GM23338 (cell line): ENCODE results near the gene SDHA. TPM values are rescaled to one million over a fixed set of nuclear protein-coding genes. Genes with fewer than 3 reads are reported as not detected.

Source experiments
- ATAC-seq: fragments of 200-7000 bp; cut with Tn5 transposase; 3 replicates; pipeline ENCODE4 v1.9.1; 2020
- DNase-seq: peaks from one replicate; pipeline ENCODE4 v3.0.0-alpha.2; 2015; ENCODE audit warnings: low spot score
- H2AFZ ChIP-seq: fragments of 200-600 bp; sonication (generic); 2 replicates; pipeline ENCODE4 v1.8.0; 2016; ENCODE audit warnings: antibody characterized with exemption, mild to moderate bottlenecking, moderate library complexity
- H3F3A ChIP-seq: fragments of 200-600 bp; sonication (generic); replicated peaks from 2 replicates; pipeline ENCODE4 v1.8.0; 2017; ENCODE audit warnings: antibody characterized with exemption, mixed run types, low read depth
- H3K27ac ChIP-seq: fragments of 200-600 bp; sonication (generic); 2 replicates; pipeline ENCODE4 v1.6.1; 2016; ENCODE audit warnings: low read depth
- H3K27me3 ChIP-seq: fragments of 200-600 bp; sonication (generic); 2 replicates; pipeline ENCODE4 v1.8.0; 2016; ENCODE audit warnings: mild to moderate bottlenecking, mixed run types, moderate library complexity; ENCODE audit not compliant: insufficient read depth
- H3K36me3 ChIP-seq: fragments of 200-600 bp; sonication (generic); 2 replicates; pipeline ENCODE4 v1.8.0; 2016; ENCODE audit warnings: mild to moderate bottlenecking; ENCODE audit not compliant: insufficient read depth
- H3K4me1 ChIP-seq: fragments of 200-600 bp; sonication (generic); 2 replicates; pipeline ENCODE4 v1.8.0; 2016; ENCODE audit warnings: mild to moderate bottlenecking, moderate library complexity; ENCODE audit not compliant: insufficient read depth
- H3K4me2 ChIP-seq: fragments of 200-600 bp; sonication (generic); 2 replicates; pipeline ENCODE4 v1.7.1; 2017; ENCODE audit warnings: mixed run types
- H3K4me3 ChIP-seq: fragments of 200-600 bp; sonication (generic); 2 replicates; pipeline ENCODE4 v1.6.1; 2016; ENCODE audit warnings: mixed run types
- H3K79me2 ChIP-seq: fragments of 200-600 bp; sonication (generic); replicated peaks from 2 replicates; pipeline ENCODE4 v1.8.0; 2017; ENCODE audit warnings: mild to moderate bottlenecking; ENCODE audit not compliant: insufficient read depth
- H3K9me2 ChIP-seq: fragments of 200-600 bp; sonication (generic); 2 replicates; pipeline ENCODE4 v1.8.0; 2017; ENCODE audit not compliant: insufficient read depth
- H4K20me1 ChIP-seq: fragments of 200-600 bp; sonication (generic); replicated peaks from 2 replicates; pipeline ENCODE4 v1.8.0; 2017; ENCODE audit warnings: mild to moderate bottlenecking; ENCODE audit not compliant: insufficient read depth
- H3K27ac Mint-ChIP-seq: 2 replicates; pipeline ENCODE4 v1.8.0; 2020; ENCODE audit warnings: inconsistent platforms, mild to moderate bottlenecking, moderate library complexity, mixed read lengths
- H3K27me3 Mint-ChIP-seq: 3 replicates; pipeline ENCODE4 v1.8.0; 2022; ENCODE audit warnings: low read depth, mild to moderate bottlenecking, moderate library complexity, mixed read lengths, inconsistent platforms; ENCODE audit not compliant: insufficient read depth, poor library complexity
- H3K36me3 Mint-ChIP-seq: 3 replicates; pipeline ENCODE4 v1.8.0; 2021; ENCODE audit warnings: low read depth, mild to moderate bottlenecking, inconsistent platforms, moderate library complexity, mixed read lengths
- H3K4me1 Mint-ChIP-seq: 3 replicates; pipeline ENCODE4 v1.8.0; 2020; ENCODE audit warnings: mild to moderate bottlenecking, inconsistent platforms, mixed read lengths
- H3K4me3 Mint-ChIP-seq: 3 replicates; pipeline ENCODE4 v1.8.0; 2021; ENCODE audit warnings: moderate library complexity, mild to moderate bottlenecking, inconsistent platforms, mixed read lengths
- H3K9me3 Mint-ChIP-seq: 3 replicates; pipeline ENCODE4 v1.8.0; 2020; ENCODE audit warnings: moderate library complexity, mild to moderate bottlenecking, inconsistent platforms, mixed read lengths
- CREB1 ChIP-seq: fragments of 250-450 bp; sonication (Bioruptor Pico); IDR thresholded peaks from 2 replicates; pipeline ENCODE4 v1.5.0; 2020; ENCODE audit warnings: low read depth, mild to moderate bottlenecking, moderate library complexity
- ETS1 ChIP-seq: IDR thresholded peaks from 2 replicates; pipeline ENCODE4 v1.6.1; 2016; ENCODE audit warnings: antibody characterized with exemption
- EZH2 ChIP-seq: fragments of 200-600 bp; sonication (generic); IDR thresholded peaks from one replicate; pipeline ENCODE4 v1.8.0; 2017; ENCODE audit warnings: antibody characterized with exemption, mild to moderate bottlenecking, low read depth; ENCODE audit not compliant: unreplicated experiment
- JUNB ChIP-seq: IDR thresholded peaks from one replicate; pipeline ENCODE4 v1.6.1; 2016; ENCODE audit warnings: antibody characterized with exemption; ENCODE audit not compliant: unreplicated experiment
- NANOG ChIP-seq: IDR thresholded peaks from 2 replicates; pipeline ENCODE4 v1.6.1; 2016; ENCODE audit warnings: antibody characterized with exemption, borderline replicate concordance
- POLR2AphosphoS5 ChIP-seq: IDR thresholded peaks from 2 replicates; pipeline ENCODE4 v1.6.1; 2016; ENCODE audit warnings: antibody characterized with exemption, low read depth
- STAT1 ChIP-seq: IDR thresholded peaks from one replicate; pipeline ENCODE4 v1.6.1; 2016; ENCODE audit warnings: antibody characterized with exemption; ENCODE audit not compliant: unreplicated experiment
- ZNF114 ChIP-seq: fragments of 250-450 bp; sonication (Bioruptor Pico); IDR thresholded peaks from 2 replicates; pipeline ENCODE4 v1.5.0; 2020; ENCODE audit warnings: mild to moderate bottlenecking, moderate library complexity
- ZNF331 ChIP-seq: fragments of 250-450 bp; sonication (Bioruptor Pico); IDR thresholded peaks from 2 replicates; pipeline ENCODE4 v1.5.0; 2020; ENCODE audit warnings: low read depth, mild to moderate bottlenecking, moderate library complexity
- ZNF462 ChIP-seq: fragments of 250-450 bp; sonication (Bioruptor Pico); IDR thresholded peaks from 2 replicates; pipeline ENCODE4 v1.5.0; 2020; ENCODE audit warnings: mild to moderate bottlenecking, moderate library complexity
- polyA plus RNA-seq: library from polyadenylated mRNA; unstranded; fragments of >200 nt; fragmentation: Nextera tagmentation; extraction: Ambion mirVana; gene quantifications from 2 replicates; pipeline ENCODE4 v1.2.1, GENCODE V29; 2016
- total RNA-seq: library from RNA; depleted of rRNA; stranded (reverse); fragments of >200 nt; shearing (Covaris generic); gene quantifications from 2 replicates; pipeline ENCODE4 v1.2.3, GENCODE V29; 2014
- TF ChIP-seq, protein P1 (sequence below): IDR thresholded peaks from one replicate; pipeline ENCODE4 v1.6.1; 2018; ENCODE audit warnings: antibody characterized with exemption; ENCODE audit not compliant: unreplicated experiment

Gene SDHA
- total and polyA plus RNA-seq, 2 experiments from 2014 or later, result 62.2 to 70.6 TPM

GRCh38 chr5:192970-193831, 24.9 kb upstream of the SDHA start (continued):
- no peak for TF ChIP-seq ZNF462
- TF ChIP-seq ZNF114 (CRISPR knock-in tag), result no peak
- TF ChIP-seq NANOG, result no peak
- TF ChIP-seq CREB1, result no peak
- TF ChIP-seq ETS1, result no peak

DNA sequence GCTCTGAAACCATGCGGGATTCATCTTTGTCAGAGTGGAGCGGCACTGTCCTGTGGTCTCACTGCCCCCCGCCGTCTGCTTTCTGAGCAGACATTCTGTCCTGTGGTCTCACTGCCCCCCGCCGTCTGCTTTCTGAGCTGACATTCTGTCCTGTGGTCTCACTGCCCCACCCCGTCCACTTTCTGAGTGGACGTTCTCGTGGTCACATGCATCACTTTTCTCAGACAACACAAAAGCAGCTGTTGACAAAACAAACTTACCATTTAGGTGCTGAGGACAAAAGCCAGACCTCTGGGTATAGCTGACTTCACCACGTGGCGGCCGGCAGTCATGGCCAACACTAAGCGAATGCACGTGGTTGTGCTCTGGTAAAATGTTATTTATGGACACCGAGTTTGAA, 24.0 kb upstream of the SDHA start:
- Histone ChIP-seq H2AFZ (no peak overlapping the region), H3K79me2 (no peaks in the 10 kb centered on the region), H3K4me1 (no peaks in the 10 kb centered on the region), H3K4me2 (no peak overlapping the region), H3K27me3 (no peaks in the 10 kb centered on the region), H3K36me3 (no peaks in the 10 kb centered on the region), H3K4me3 (no peak overlapping the region), H3K27ac (no peak overlapping the region), H3F3A (no peaks in the 10 kb centered on the region), H4K20me1 (no peaks in the 10 kb centered on the region), H3K9me2 (no peaks in the 10 kb centered on the region)
- no peak overlapping the region for H3K27ac Mint-ChIP-seq
- H3K4me1 Mint-ChIP-seq, result peaks cover 7% of the 10 kb centered on the region; the same call in 2 of the 3 replicates
- no peaks in the 10 kb centered on the region; the same call in 2 of the 3 replicates for H3K36me3 Mint-ChIP-seq
- H3K27me3 Mint-ChIP-seq, result peaks cover 13% of the 10 kb centered on the region
- no peak overlapping the region for H3K4me3 Mint-ChIP-seq
- no peak for DNase-seq
- ATAC-seq, result no peak
- H3K9me3 Mint-ChIP-seq, result no peaks in the 10 kb centered on the region
- TF ChIP-seq, protein P1, sequence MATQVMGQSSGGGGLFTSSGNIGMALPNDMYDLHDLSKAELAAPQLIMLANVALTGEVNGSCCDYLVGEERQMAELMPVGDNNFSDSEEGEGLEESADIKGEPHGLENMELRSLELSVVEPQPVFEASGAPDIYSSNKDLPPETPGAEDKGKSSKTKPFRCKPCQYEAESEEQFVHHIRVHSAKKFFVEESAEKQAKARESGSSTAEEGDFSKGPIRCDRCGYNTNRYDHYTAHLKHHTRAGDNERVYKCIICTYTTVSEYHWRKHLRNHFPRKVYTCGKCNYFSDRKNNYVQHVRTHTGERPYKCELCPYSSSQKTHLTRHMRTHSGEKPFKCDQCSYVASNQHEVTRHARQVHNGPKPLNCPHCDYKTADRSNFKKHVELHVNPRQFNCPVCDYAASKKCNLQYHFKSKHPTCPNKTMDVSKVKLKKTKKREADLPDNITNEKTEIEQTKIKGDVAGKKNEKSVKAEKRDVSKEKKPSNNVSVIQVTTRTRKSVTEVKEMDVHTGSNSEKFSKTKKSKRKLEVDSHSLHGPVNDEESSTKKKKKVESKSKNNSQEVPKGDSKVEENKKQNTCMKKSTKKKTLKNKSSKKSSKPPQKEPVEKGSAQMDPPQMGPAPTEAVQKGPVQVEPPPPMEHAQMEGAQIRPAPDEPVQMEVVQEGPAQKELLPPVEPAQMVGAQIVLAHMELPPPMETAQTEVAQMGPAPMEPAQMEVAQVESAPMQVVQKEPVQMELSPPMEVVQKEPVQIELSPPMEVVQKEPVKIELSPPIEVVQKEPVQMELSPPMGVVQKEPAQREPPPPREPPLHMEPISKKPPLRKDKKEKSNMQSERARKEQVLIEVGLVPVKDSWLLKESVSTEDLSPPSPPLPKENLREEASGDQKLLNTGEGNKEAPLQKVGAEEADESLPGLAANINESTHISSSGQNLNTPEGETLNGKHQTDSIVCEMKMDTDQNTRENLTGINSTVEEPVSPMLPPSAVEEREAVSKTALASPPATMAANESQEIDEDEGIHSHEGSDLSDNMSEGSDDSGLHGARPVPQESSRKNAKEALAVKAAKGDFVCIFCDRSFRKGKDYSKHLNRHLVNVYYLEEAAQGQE, result no peak
- no peak for TF ChIP-seq ZNF331
- TF ChIP-seq CREB1, result no peak
- no peak for TF ChIP-seq ZNF114 (CRISPR knock-in tag)
- no peak for TF ChIP-seq POLR2AphosphoS5
- no peak for TF ChIP-seq NANOG
- no peak for TF ChIP-seq ETS1
- no peak for TF ChIP-seq JUNB
- TF ChIP-seq EZH2, result no peak
- no peak for TF ChIP-seq STAT1
